K562 (cell line): ENCODE measurements around the gene ARAF. TPM values are rescaled to one million over a fixed set of nuclear protein-coding genes. Genes with fewer than 3 reads are reported as not detected.

ENCODE experiments used
- polyA plus RNA-seq, 8 experiments: library from polyadenylated mRNA; depleted of rRNA in 4 of 8; stranded (reverse) in 5 of 8; unstranded in 3 of 8; fragments of >200 nt; fragmentation: Nextera tagmentation in 2 of 8; fragmentation: Illumina TruSeq in 1 of 8; extraction: Ambion mirVana in 2 of 8; extraction: Trizol in 1 of 8; gene quantifications; 2 replicates each; pipeline versions ENCODE4 v1.2.1 to v1.2.3, GENCODE V29; 2011 to 2014; ENCODE audit warnings: inconsistent platforms in 1 of 8, missing spikeins in 1 of 8
- total RNA-seq, 7 experiments: library from RNA; depleted of rRNA in 6 of 7; stranded (reverse); fragments of >200 nt in 6 of 7; fragmentation: Illumina TruSeq in 2 of 7; extraction: Trizol in 2 of 7; gene quantifications; 2 replicates each; pipeline versions ENCODE4 v1.2.1 to v1.2.3, GENCODE V29; 2011 to 2021; ENCODE audit warnings: low replicate concordance in 1 of 7
- TF ChIP-seq, protein P1 (sequence below): fragments of 200-600 bp; sonication (generic); IDR thresholded peaks from one replicate; pipeline ENCODE4 v1.6.1; 2012; ENCODE audit warnings: mild to moderate bottlenecking, low read depth, low read length, inconsistent platforms

The ARAF gene
- total and polyA plus RNA-seq, 9 of the 15 experiments (the other 6 are each of a cell fraction or from before 2014, with no cell fraction given), result 5.5 to 70.0 (median 29.4) TPM

GRCh38 chrX:47558436-47558835 lies 2.6 kb upstream of the ARAF start (continued):
- TF ChIP-seq, protein P1, sequence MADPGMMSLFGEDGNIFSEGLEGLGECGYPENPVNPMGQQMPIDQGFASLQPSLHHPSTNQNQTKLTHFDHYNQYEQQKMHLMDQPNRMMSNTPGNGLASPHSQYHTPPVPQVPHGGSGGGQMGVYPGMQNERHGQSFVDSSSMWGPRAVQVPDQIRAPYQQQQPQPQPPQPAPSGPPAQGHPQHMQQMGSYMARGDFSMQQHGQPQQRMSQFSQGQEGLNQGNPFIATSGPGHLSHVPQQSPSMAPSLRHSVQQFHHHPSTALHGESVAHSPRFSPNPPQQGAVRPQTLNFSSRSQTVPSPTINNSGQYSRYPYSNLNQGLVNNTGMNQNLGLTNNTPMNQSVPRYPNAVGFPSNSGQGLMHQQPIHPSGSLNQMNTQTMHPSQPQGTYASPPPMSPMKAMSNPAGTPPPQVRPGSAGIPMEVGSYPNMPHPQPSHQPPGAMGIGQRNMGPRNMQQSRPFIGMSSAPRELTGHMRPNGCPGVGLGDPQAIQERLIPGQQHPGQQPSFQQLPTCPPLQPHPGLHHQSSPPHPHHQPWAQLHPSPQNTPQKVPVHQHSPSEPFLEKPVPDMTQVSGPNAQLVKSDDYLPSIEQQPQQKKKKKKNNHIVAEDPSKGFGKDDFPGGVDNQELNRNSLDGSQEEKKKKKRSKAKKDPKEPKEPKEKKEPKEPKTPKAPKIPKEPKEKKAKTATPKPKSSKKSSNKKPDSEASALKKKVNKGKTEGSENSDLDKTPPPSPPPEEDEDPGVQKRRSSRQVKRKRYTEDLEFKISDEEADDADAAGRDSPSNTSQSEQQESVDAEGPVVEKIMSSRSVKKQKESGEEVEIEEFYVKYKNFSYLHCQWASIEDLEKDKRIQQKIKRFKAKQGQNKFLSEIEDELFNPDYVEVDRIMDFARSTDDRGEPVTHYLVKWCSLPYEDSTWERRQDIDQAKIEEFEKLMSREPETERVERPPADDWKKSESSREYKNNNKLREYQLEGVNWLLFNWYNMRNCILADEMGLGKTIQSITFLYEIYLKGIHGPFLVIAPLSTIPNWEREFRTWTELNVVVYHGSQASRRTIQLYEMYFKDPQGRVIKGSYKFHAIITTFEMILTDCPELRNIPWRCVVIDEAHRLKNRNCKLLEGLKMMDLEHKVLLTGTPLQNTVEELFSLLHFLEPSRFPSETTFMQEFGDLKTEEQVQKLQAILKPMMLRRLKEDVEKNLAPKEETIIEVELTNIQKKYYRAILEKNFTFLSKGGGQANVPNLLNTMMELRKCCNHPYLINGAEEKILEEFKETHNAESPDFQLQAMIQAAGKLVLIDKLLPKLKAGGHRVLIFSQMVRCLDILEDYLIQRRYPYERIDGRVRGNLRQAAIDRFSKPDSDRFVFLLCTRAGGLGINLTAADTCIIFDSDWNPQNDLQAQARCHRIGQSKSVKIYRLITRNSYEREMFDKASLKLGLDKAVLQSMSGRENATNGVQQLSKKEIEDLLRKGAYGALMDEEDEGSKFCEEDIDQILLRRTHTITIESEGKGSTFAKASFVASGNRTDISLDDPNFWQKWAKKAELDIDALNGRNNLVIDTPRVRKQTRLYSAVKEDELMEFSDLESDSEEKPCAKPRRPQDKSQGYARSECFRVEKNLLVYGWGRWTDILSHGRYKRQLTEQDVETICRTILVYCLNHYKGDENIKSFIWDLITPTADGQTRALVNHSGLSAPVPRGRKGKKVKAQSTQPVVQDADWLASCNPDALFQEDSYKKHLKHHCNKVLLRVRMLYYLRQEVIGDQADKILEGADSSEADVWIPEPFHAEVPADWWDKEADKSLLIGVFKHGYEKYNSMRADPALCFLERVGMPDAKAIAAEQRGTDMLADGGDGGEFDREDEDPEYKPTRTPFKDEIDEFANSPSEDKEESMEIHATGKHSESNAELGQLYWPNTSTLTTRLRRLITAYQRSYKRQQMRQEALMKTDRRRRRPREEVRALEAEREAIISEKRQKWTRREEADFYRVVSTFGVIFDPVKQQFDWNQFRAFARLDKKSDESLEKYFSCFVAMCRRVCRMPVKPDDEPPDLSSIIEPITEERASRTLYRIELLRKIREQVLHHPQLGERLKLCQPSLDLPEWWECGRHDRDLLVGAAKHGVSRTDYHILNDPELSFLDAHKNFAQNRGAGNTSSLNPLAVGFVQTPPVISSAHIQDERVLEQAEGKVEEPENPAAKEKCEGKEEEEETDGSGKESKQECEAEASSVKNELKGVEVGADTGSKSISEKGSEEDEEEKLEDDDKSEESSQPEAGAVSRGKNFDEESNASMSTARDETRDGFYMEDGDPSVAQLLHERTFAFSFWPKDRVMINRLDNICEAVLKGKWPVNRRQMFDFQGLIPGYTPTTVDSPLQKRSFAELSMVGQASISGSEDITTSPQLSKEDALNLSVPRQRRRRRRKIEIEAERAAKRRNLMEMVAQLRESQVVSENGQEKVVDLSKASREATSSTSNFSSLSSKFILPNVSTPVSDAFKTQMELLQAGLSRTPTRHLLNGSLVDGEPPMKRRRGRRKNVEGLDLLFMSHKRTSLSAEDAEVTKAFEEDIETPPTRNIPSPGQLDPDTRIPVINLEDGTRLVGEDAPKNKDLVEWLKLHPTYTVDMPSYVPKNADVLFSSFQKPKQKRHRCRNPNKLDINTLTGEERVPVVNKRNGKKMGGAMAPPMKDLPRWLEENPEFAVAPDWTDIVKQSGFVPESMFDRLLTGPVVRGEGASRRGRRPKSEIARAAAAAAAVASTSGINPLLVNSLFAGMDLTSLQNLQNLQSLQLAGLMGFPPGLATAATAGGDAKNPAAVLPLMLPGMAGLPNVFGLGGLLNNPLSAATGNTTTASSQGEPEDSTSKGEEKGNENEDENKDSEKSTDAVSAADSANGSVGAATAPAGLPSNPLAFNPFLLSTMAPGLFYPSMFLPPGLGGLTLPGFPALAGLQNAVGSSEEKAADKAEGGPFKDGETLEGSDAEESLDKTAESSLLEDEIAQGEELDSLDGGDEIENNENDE, result no peak
